Fibroblast of lung (primary cell): ENCODE measurements around the gene HSPB6. TPM values are rescaled to one million over a fixed set of nuclear protein-coding genes. Genes with fewer than 3 reads are reported as not detected.

Experiments
- DNase-seq, 2 donors: peaks; one replicate each; pipeline versions ENCODE4 v3.0.0 to v3.0.0-alpha.2; 2010; ENCODE audit warnings: low read depth in 2 of 2
- H2AFZ ChIP-seq: 2 replicates; pipeline ENCODE4 v1.5.1; 2012; ENCODE audit warnings: low read length, control low read depth, inconsistent platforms
- H3K27ac ChIP-seq: 2 replicates; pipeline ENCODE4 v1.5.1; 2011; ENCODE audit warnings: low read length, control low read depth; ENCODE audit not compliant: insufficient read depth
- H3K27me3 ChIP-seq: 2 replicates; pipeline ENCODE4 v1.5.1; 2011; ENCODE audit warnings: mild to moderate bottlenecking, low read length; ENCODE audit not compliant: control insufficient read depth, insufficient read depth
- H3K36me3 ChIP-seq: 2 replicates; pipeline ENCODE4 v1.5.1; 2011; ENCODE audit warnings: low read length; ENCODE audit not compliant: control insufficient read depth, insufficient read depth
- H3K4me1 ChIP-seq: 2 replicates; pipeline ENCODE4 v1.5.1; 2011; ENCODE audit warnings: low read length; ENCODE audit not compliant: control insufficient read depth, insufficient read depth; ENCODE audit errors: extremely low read depth
- H3K4me2 ChIP-seq: 2 replicates; pipeline ENCODE4 v1.5.1; 2011; ENCODE audit warnings: low read length, control low read depth; ENCODE audit not compliant: insufficient read depth; ENCODE audit errors: extremely low read depth
- H3K4me3 ChIP-seq, 4 experiments: fragments of 200-600 bp in 1 of 4; sonication (generic) in 1 of 4; replicated peaks in 1 of 4; 2 replicates each; pipeline ENCODE4 v1.5.1; 2011 to 2016; ENCODE audit warnings: low read length in 4 of 4, low read depth in 3 of 4, mild to moderate bottlenecking in 3 of 4, control low read depth in 2 of 4, inconsistent platforms in 1 of 4, mixed read lengths in 1 of 4; ENCODE audit not compliant: insufficient read depth in 1 of 4; ENCODE audit errors: control extremely low read depth in 1 of 4
- H3K79me2 ChIP-seq: 2 replicates; pipeline ENCODE4 v1.5.1; 2012; ENCODE audit warnings: mild to moderate bottlenecking, low read length, inconsistent platforms; ENCODE audit not compliant: control insufficient read depth, insufficient read depth
- H3K9ac ChIP-seq: 2 replicates; pipeline ENCODE4 v1.5.1; 2011; ENCODE audit warnings: mild to moderate bottlenecking, low read length, control low read depth; ENCODE audit not compliant: insufficient read depth
- H3K9me3 ChIP-seq: 2 replicates; pipeline ENCODE4 v1.5.1; 2012; ENCODE audit warnings: low read depth, low read length; ENCODE audit not compliant: control insufficient read depth, insufficient read depth
- H4K20me1 ChIP-seq: 2 replicates; pipeline ENCODE4 v1.5.1; 2011; ENCODE audit warnings: low read length; ENCODE audit not compliant: control insufficient read depth, insufficient read depth; ENCODE audit errors: extremely low read depth
- CTCF ChIP-seq, 2 donors: IDR thresholded peaks in 1 of 2; conservative IDR thresholded peaks in 1 of 2; 1 replicate in 1 of 2; 2 replicates in 1 of 2; pipeline ENCODE4 v1.5.1; 2011 to 2012; ENCODE audit warnings: low read length in 2 of 2, control low read depth in 1 of 2, inconsistent platforms in 1 of 2, low read depth in 1 of 2, mild to moderate bottlenecking in 1 of 2
- EZH2 ChIP-seq: IDR thresholded peaks from 2 replicates; pipeline ENCODE4 v1.5.1; 2012; ENCODE audit warnings: low read length, control low read depth, mild to moderate bottlenecking; ENCODE audit errors: missing control alignments
- polyA plus RNA-seq, 2 donors: library from polyadenylated mRNA; depleted of rRNA in 1 of 2; stranded (reverse) in 1 of 2; unstranded in 1 of 2; fragments of >200 nt; gene quantifications; 2 replicates each; pipeline ENCODE4 v1.2.1, GENCODE V29; 2011 to 2012; ENCODE audit warnings: missing spikeins in 1 of 2
- total RNA-seq: library from RNA; depleted of rRNA; stranded (reverse); fragments of >200 nt; gene quantifications from 2 replicates; pipeline ENCODE4 v1.2.1, GENCODE V29; 2014

The HSPB6 gene
- total and polyA plus RNA-seq, 2 donors (not counting 1 experiment from before 2014, with no cell fraction given): 53.1 to 54.3 TPM

GRCh38 chr19:35782589-35782988 is 25.8 kb upstream of the HSPB6 start:
- H3K27me3 ChIP-seq: no peaks in the 10 kb centered on the region
- no peaks in the 10 kb centered on the region for H3K9me3 ChIP-seq
- no peaks in the 10 kb centered on the region for H3K79me2 ChIP-seq
- H3K27ac ChIP-seq: no peak overlapping the region
- H3K9ac ChIP-seq: no peak overlapping the region
- no peaks in the 10 kb centered on the region for H3K4me1 ChIP-seq
- H2AFZ ChIP-seq: no peak overlapping the region
- no peak overlapping the region for H3K4me3 ChIP-seq
- H3K36me3 ChIP-seq: peaks cover 10% of the 10 kb centered on the region
- H4K20me1 ChIP-seq: no peaks in the 10 kb centered on the region
- H3K4me2 ChIP-seq: no peak overlapping the region
- TF ChIP-seq CTCF (conservative IDR thresholded peaks at IDR 0.05 in 1 of 2, IDR thresholded peaks at IDR 0.05 in 1 of 2; ENCODE audit: low read depth in 1 of 2, low read length in 2 of 2): no peak
- no peak for TF ChIP-seq EZH2
- no peak for DNase-seq

- no peak overlapping the region for H3K9ac ChIP-seq
- no peak for DNase-seq
- H3K27me3 ChIP-seq: no peaks in the 10 kb centered on the region
- no peak overlapping the region for H3K27ac ChIP-seq
- TF ChIP-seq CTCF (conservative IDR thresholded peaks at IDR 0.05 in 1 of 2, IDR thresholded peaks at IDR 0.05 in 1 of 2; ENCODE audit: low read depth in 1 of 2, low read length in 2 of 2): no peak
- TF ChIP-seq EZH2: no peak
- H4K20me1 ChIP-seq: no peaks in the 10 kb centered on the region
- no peak overlapping the region for H3K4me2 ChIP-seq
- H3K9me3 ChIP-seq: no peaks in the 10 kb centered on the region
- H3K36me3 ChIP-seq: peaks cover 10% of the 10 kb centered on the region
- no peaks in the 10 kb centered on the region for H3K79me2 ChIP-seq
- H2AFZ ChIP-seq: no peak overlapping the region
- no peak overlapping the region for H3K4me3 ChIP-seq
- no peaks in the 10 kb centered on the region for H3K4me1 ChIP-seq
Measured at GRCh38 chr19:35781650-35782049, 24.8 kb upstream of the HSPB6 start.

- Histone ChIP-seq H3K27me3 (no peaks in the 10 kb centered on the region), H3K9me3 (no peaks in the 10 kb centered on the region), H3K4me3 (no peak overlapping the region), H3K4me2 (no peak overlapping the region), H4K20me1 (no peaks in the 10 kb centered on the region), H3K9ac (no peak overlapping the region), H3K79me2 (peaks cover 3% of the 10 kb centered on the region), H3K4me1 (peaks cover 4% of the 10 kb centered on the region), H3K36me3 (peaks cover 10% of the 10 kb centered on the region), H3K27ac (no peak overlapping the region), H2AFZ (no peak overlapping the region)
- DNase-seq: no peak
- TF ChIP-seq CTCF (conservative IDR thresholded peaks at IDR 0.05 in 1 of 2, IDR thresholded peaks at IDR 0.05 in 1 of 2; ENCODE audit: low read depth in 1 of 2, low read length in 2 of 2) (no peak), EZH2 (no peak)
Measured at GRCh38 chr19:35780717-35781116, 23.9 kb upstream of the HSPB6 start.
